K562 (cell line): ENCODE measurements around the gene IKZF3. TPM values are rescaled to one million over a fixed set of nuclear protein-coding genes. Genes with fewer than 3 reads are reported as not detected.
"Not testable (repeated sequence)": the region's sequence is repeated elsewhere in the genome, so short reads cannot be mapped to it uniquely, and the experiment has no call there.

Experiments
- ATAC-seq: fragments of 200-7000 bp; cut with Tn5 transposase; 3 replicates; pipeline ENCODE4 v1.9.1; 2020; ENCODE audit warnings: moderate library complexity
- BruUV-seq: library from RNA; stranded (reverse); fragments of 400-500 nt; replicated peaks from 2 replicates; lab custom pipeline; 2021; lab: Mats Ljungman, UMichigan
- CTCF ChIA-PET: fragments of 300-600 bp; formaldehyde crosslinking; extraction: SDS; loops from one replicate; lab custom pipeline; 2021; ENCODE audit warnings: low intra/inter-chr PET ratio; lab: Yijun Ruan, JAX
- POLR2A ChIA-PET: fragments of 300-600, 350-650 bp; sonication (Branson Sonifier 250); formaldehyde crosslinking; extraction: SDS; loops from one replicate; lab custom pipeline; 2021; ENCODE audit warnings: antibody characterized with exemption, inconsistent platforms; lab: Yijun Ruan, JAX
- DNase-seq, 4 experiments: peaks; one replicate each; pipeline versions ENCODE4 v3.0.0 to v3.0.0-alpha.2; 2011 to 2018; ENCODE audit warnings: low spot score in 3 of 4, mixed read lengths in 3 of 4; ENCODE audit errors: extremely low read depth in 1 of 4
- FAIRE-seq: peaks from 2 replicates; lab custom pipeline; 2011; peaks lifted over from hg19 to GRCh38; lab: Jason Lieb, UNC
- H2AFZ ChIP-seq: 2 replicates; pipeline ENCODE4 v1.6.0; 2011; ENCODE audit warnings: low read depth, low read length, control low read depth, inconsistent platforms
- H3K27ac ChIP-seq: fragments of 200-600 bp; 3 replicates; pipeline ENCODE4 v1.8.0; 2011; ENCODE audit warnings: low read depth, mild to moderate bottlenecking, control low read depth, inconsistent platforms, low read length, moderate library complexity, mixed read lengths; ENCODE audit errors: extremely low read depth
- H3K27me3 ChIP-seq, 2 experiments: fragments of 300-600 bp in 1 of 2; 2 replicates in 1 of 2; 3 replicates in 1 of 2; pipeline versions ENCODE4 v1.6.0 to v1.8.0; 2011; ENCODE audit warnings: inconsistent platforms in 2 of 2, low read length in 2 of 2, mild to moderate bottlenecking in 1 of 2, mixed read lengths in 1 of 2, moderate library complexity in 1 of 2; ENCODE audit not compliant: control insufficient read depth in 2 of 2, insufficient read depth in 2 of 2
- H3K36me3 ChIP-seq: fragments of 300-600 bp; 3 replicates; pipeline ENCODE4 v1.8.0; 2011; ENCODE audit warnings: mild to moderate bottlenecking, low read length, inconsistent platforms; ENCODE audit not compliant: control insufficient read depth, insufficient read depth
- H3K4me1 ChIP-seq, 2 experiments: fragments of 200-600 bp in 1 of 2; replicated peaks in 1 of 2; 2 replicates in 1 of 2; 3 replicates in 1 of 2; pipeline versions ENCODE4 v1.5.1 to v1.8.0; 2011; ENCODE audit warnings: inconsistent platforms in 2 of 2, low read length in 2 of 2, mild to moderate bottlenecking in 1 of 2, mixed read lengths in 1 of 2, moderate library complexity in 1 of 2; ENCODE audit not compliant: control insufficient read depth in 2 of 2, insufficient read depth in 2 of 2
- H3K4me2 ChIP-seq: 2 replicates; pipeline ENCODE4 v1.6.1; 2011; ENCODE audit warnings: low read length, control low read depth, inconsistent platforms, mixed read lengths; ENCODE audit not compliant: insufficient read depth
- H3K4me3 ChIP-seq: fragments of 200-600 bp; sonication (generic), shearing (Covaris generic); 2 replicates; pipeline ENCODE4 v1.5.1; 2016; ENCODE audit warnings: control low read depth, inconsistent platforms
- H3K79me2 ChIP-seq: fragments of 200-600 bp; 3 replicates; pipeline ENCODE4 v1.8.0; 2011; ENCODE audit warnings: low read length, inconsistent platforms; ENCODE audit not compliant: control insufficient read depth, insufficient read depth
- H3K9ac ChIP-seq, 2 experiments: 2 replicates each; pipeline versions ENCODE4 v1.6.0 to v1.6.1; 2011; ENCODE audit warnings: low read depth in 2 of 2, low read length in 2 of 2, control low read depth in 1 of 2, inconsistent platforms in 1 of 2, mild to moderate bottlenecking in 1 of 2, mixed read lengths in 1 of 2; ENCODE audit not compliant: insufficient read depth in 1 of 2
- H3K9me1 ChIP-seq: one replicate; pipeline ENCODE4 v1.6.0; 2011; ENCODE audit warnings: inconsistent platforms, mild to moderate bottlenecking, low read length, moderate library complexity; ENCODE audit not compliant: control insufficient read depth, insufficient read depth
- H3K9me3 ChIP-seq: replicated peaks from 2 replicates; pipeline ENCODE4 v1.5.1; 2011; ENCODE audit warnings: low read depth, low read length, inconsistent platforms; ENCODE audit not compliant: control insufficient read depth, insufficient read depth
- H4K20me1 ChIP-seq: replicated peaks from 2 replicates; pipeline ENCODE4 v1.6.1; 2011; ENCODE audit warnings: low read length, inconsistent platforms, mixed read lengths; ENCODE audit not compliant: control insufficient read depth, insufficient read depth
- CEBPB ChIP-seq: fragments of 450-650 bp; IDR thresholded peaks from 2 replicates; pipeline ENCODE4 v1.6.1; 2016; ENCODE audit warnings: missing genetic modification characterization, missing compliant biosample characterization
- CEBPG ChIP-seq, 3 experiments: fragments of 200-800 bp in 1 of 3; sonication (Bioruptor generic) in 1 of 3; sonication (generic) in 1 of 3; formaldehyde crosslinking in 1 of 3; IDR thresholded peaks in 2 of 3; conservative IDR thresholded peaks in 1 of 3; 2 replicates each; pipeline versions ENCODE4 v1.6.1 to v1.8.0; 2016 to 2022; ENCODE audit warnings: missing compliant biosample characterization in 2 of 3, missing genetic modification characterization in 2 of 3, mild to moderate bottlenecking in 1 of 3, missing genetic modification reagents in 1 of 3
- TAL1 ChIP-seq: fragments of 450-650 bp; IDR thresholded peaks from 2 replicates; pipeline ENCODE4 v1.6.1; 2016; ENCODE audit warnings: mild to moderate bottlenecking
- ZKSCAN1 ChIP-seq: fragments of 150-350 bp; IDR thresholded peaks from 2 replicates; pipeline ENCODE4 v1.6.1; 2016; ENCODE audit warnings: low read depth, low read length
- WGBS: fragments of 100-300 bp; shearing (Covaris generic); methylation state at CpG from one replicate; pipeline ENCODE4 v1.1.6; 2016; ENCODE audit warnings: low coverage, mixed read lengths; ENCODE audit not compliant: insufficient coverage; ENCODE audit errors: missing lambda C conversion rate; 5-methylcytosine and 5-hydroxymethylcytosine counted together
- in situ Hi-C: fragments of 300-500 bp; cut with MboI; formaldehyde crosslinking; loops from 4 replicates; pipeline ENCODE4 v1.15.0; 2018; ENCODE audit warnings: inconsistent platforms, mixed read lengths
- intact Hi-C: fragments of 100-400 bp; cut with micrococcal nuclease; formaldehyde crosslinking; loops from 2 replicates; pipeline ENCODE4 v1.14.2; 2022
- polyA plus RNA-seq, 8 experiments: library from polyadenylated mRNA; depleted of rRNA in 4 of 8; stranded (reverse) in 5 of 8; unstranded in 3 of 8; fragments of >200 nt; fragmentation: Nextera tagmentation in 2 of 8; fragmentation: Illumina TruSeq in 1 of 8; extraction: Ambion mirVana in 2 of 8; extraction: Trizol in 1 of 8; gene quantifications; 2 replicates each; pipeline versions ENCODE4 v1.2.1 to v1.2.3, GENCODE V29; 2011 to 2014; ENCODE audit warnings: inconsistent platforms in 1 of 8, missing spikeins in 1 of 8
- total RNA-seq, 7 experiments: library from RNA; depleted of rRNA in 6 of 7; stranded (reverse); fragments of >200 nt in 6 of 7; fragmentation: Illumina TruSeq in 2 of 7; extraction: Trizol in 2 of 7; gene quantifications; 2 replicates each; pipeline versions ENCODE4 v1.2.1 to v1.2.3, GENCODE V29; 2011 to 2021; ENCODE audit warnings: low replicate concordance in 1 of 7

The IKZF3 gene
- total and polyA plus RNA-seq, 9 of the 15 experiments (the other 6 are each of a cell fraction or from before 2014, with no cell fraction given): 0.06 to 1.6 (median 0.62) TPM

- H2AFZ ChIP-seq; H3K4me3 ChIP-seq; H3K27ac ChIP-seq; H4K20me1 ChIP-seq; H3K9ac ChIP-seq; H3K36me3 ChIP-seq; intact Hi-C loops; DNase-seq; H3K9me1 ChIP-seq; H3K27me3 ChIP-seq; in situ Hi-C loops; H3K79me2 ChIP-seq; ATAC-seq; BruUV-seq; FAIRE-seq; CTCF ChIA-PET; H3K4me2 ChIP-seq; H3K9me3 ChIP-seq; TF ChIP-seq CEBPG (CRISPR knock-in tag; IDR thresholded peaks at IDR 0.05): not testable (repeated sequence)
- 35% methylated on average over 6 of the region's 8 CpGs for WGBS
- TF ChIP-seq CEBPB (peak; percentile 57), CEBPG (tag; conservative IDR thresholded peaks at IDR 0.05 in 1 of 2, IDR thresholded peaks at IDR 0.05 in 1 of 2) (0 out of 4 replicates have a peak, but pooled peaks of 1 of the 2 experiments have one; percentile 13)
- POLR2A ChIA-PET: interaction anchor here (0.5 to 0.7 kb wide), 2 partner anchors 14 to 450 kb away, joined by 3 read pairs; no protein-coding TSS in a partner anchor
- peaks cover 9 to 35% of the 10 kb centered on the region in 2 experiments; a peak in 4 of 5 replicates for H3K4me1 ChIP-seq
Measured at GRCh38 chr17:39748444-39749034, 115.6 kb downstream of the IKZF3 start.

GRCh38 chr17:39747745-39748144 lies 116.4 kb downstream of the IKZF3 start:
- POLR2A ChIA-PET: interaction anchor here (0.7 kb wide), 1 partner anchor 451 kb away, joined by 3 read pairs; no protein-coding TSS in a partner anchor
- H3K36me3 ChIP-seq: no peaks in the 10 kb centered on the region
- H3K9ac ChIP-seq: no peak overlapping the region
- no peak overlapping the region for H3K4me3 ChIP-seq
- intact Hi-C loops: no loop called here
- no peaks in the 10 kb centered on the region for H4K20me1 ChIP-seq
- DNase-seq: no peak
- no peak for FAIRE-seq
- ATAC-seq: no peak
- BruUV-seq: no TSS peak
- peak; percentile 11; the same call in 1 of the 2 replicates for TF ChIP-seq ZKSCAN1
- TF ChIP-seq TAL1: no peak
- no peaks in the 10 kb centered on the region for H3K79me2 ChIP-seq
- H3K4me1 ChIP-seq: peaks cover 7 to 31% of the 10 kb centered on the region in 2 experiments; a peak in 4 of 5 replicates
- 50% methylated on average over 4 of the region's 4 CpGs for WGBS
- CTCF ChIA-PET: no interaction called here
- H3K9me3 ChIP-seq: no peaks in the 10 kb centered on the region
- no peak overlapping the region for H3K27ac ChIP-seq
- no peaks in the 10 kb centered on the region for H3K9me1 ChIP-seq
- no peak overlapping the region for H2AFZ ChIP-seq
- H3K4me2 ChIP-seq: no peak overlapping the region
- in situ Hi-C loops: no loop called here
- H3K27me3 ChIP-seq: no peaks in the 10 kb centered on the region
